ENCODE measurements around the gene DELE1. TPM values are rescaled to one million over a fixed set of nuclear protein-coding genes. Genes with fewer than 3 reads are reported as not detected.
"Not testable (repeated sequence)": the region's sequence is repeated elsewhere in the genome, so short reads cannot be mapped to it uniquely, and the experiment has no call there.

DELE1 gene
- total RNA-seq, 1 donor from 2014 or later, result 61.3 TPM

GRCh38 chr5:141889282-141889871, 34.3 kb upstream of the DELE1 start:
- no peak for DNase-seq (ENCODE audit: low read depth, low spot score)

GRCh38 chr5:141890429-141890828, 33.2 kb upstream of the DELE1 start:
- not testable (repeated sequence) for DNase-seq (ENCODE audit: low read depth, low spot score)

GRCh38 chr5:141897425-141897824, 26.2 kb upstream of the DELE1 start:
- DNase-seq (ENCODE audit: low read depth, low spot score), result no peak

- DNase-seq (ENCODE audit: low read depth, low spot score), result no peak
Measured at GRCh38 chr5:141898448-141899049, 25.1 kb upstream of the DELE1 start.

- no peak for DNase-seq (ENCODE audit: low read depth, low spot score)
Measured at GRCh38 chr5:141902015-141902814, 21.5 kb upstream of the DELE1 start.

GRCh38 chr5:141903261-141903660, 20.4 kb upstream of the DELE1 start:
- DNase-seq (ENCODE audit: low read depth, low spot score), result no peak

GRCh38 chr5:141904551-141904950, 19.1 kb upstream of the DELE1 start:
- no peak for DNase-seq (ENCODE audit: low read depth, low spot score)

GRCh38 chr5:141906517-141906916, 17.2 kb upstream of the DELE1 start:
- no peak for DNase-seq (ENCODE audit: low read depth, low spot score)

GRCh38 chr5:141906972-141907371, 16.7 kb upstream of the DELE1 start:
- DNase-seq (ENCODE audit: low read depth, low spot score), result no peak

GRCh38 chr5:141908796-141909195, 14.9 kb upstream of the DELE1 start:
- no peak for DNase-seq (ENCODE audit: low read depth, low spot score)

- DNase-seq (ENCODE audit: low read depth, low spot score), result no peak
Measured at GRCh38 chr5:141909212-141909611, 14.5 kb upstream of the DELE1 start.

- no peak for DNase-seq (ENCODE audit: low read depth, low spot score)
Measured at GRCh38 chr5:141910271-141910673, 13.4 kb upstream of the DELE1 start.

- no peak for DNase-seq (ENCODE audit: low read depth, low spot score)
Measured at GRCh38 chr5:141913560-141914198, 10.0 kb upstream of the DELE1 start.

GRCh38 chr5:141914199-141914743, 9.4 kb upstream of the DELE1 start:
- no peak for DNase-seq (ENCODE audit: low read depth, low spot score)

GRCh38 chr5:141914797-141915196, 8.9 kb upstream of the DELE1 start:
- no peak for DNase-seq (ENCODE audit: low read depth, low spot score)

- no peak for DNase-seq (ENCODE audit: low read depth, low spot score)
Measured at GRCh38 chr5:141915881-141916336, 7.8 kb upstream of the DELE1 start.

GRCh38 chr5:141916522-141916921, 7.1 kb upstream of the DELE1 start:
- no peak for DNase-seq (ENCODE audit: low read depth, low spot score)

GRCh38 chr5:141917760-141918159, 5.9 kb upstream of the DELE1 start:
- DNase-seq (ENCODE audit: low read depth, low spot score), result no peak

- no peak for DNase-seq (ENCODE audit: low read depth, low spot score)
Measured at GRCh38 chr5:141919218-141920119, 4.2 kb upstream of the DELE1 start.

- no peak for DNase-seq (ENCODE audit: low read depth, low spot score)
Measured at GRCh38 chr5:141920771-141921170, 2.9 kb upstream of the DELE1 start.
